ENCODE measurements around the gene DUSP8. TPM values are rescaled to one million over a fixed set of nuclear protein-coding genes. Genes with fewer than 3 reads are reported as not detected.

Gene DUSP8
- total RNA-seq, 2 donors from 2014 or later = 4.7 to 7.0 TPM

GRCh38 chr11:1549338-1550330 is 22.4 kb downstream of the DUSP8 start:
- no peak overlapping the region for H3K4me3 ChIP-seq (ENCODE audit: low read length)
- DNase-seq = no peak
- peaks cover 72% of the 10 kb centered on the region for H3K27me3 ChIP-seq (ENCODE audit: control insufficient read depth, insufficient read depth, low read length, poor library complexity, severe bottlenecking)
- H3K36me3 Mint-ChIP-seq (ENCODE audit: low read depth) = no peaks in the 10 kb centered on the region
- TF ChIP-seq CTCF (conservative IDR thresholded peaks at IDR 0.05) = peak; percentile 14
- no peaks in the 10 kb centered on the region for H3K9me3 Mint-ChIP-seq
- no peak overlapping the region for H3K4me3 Mint-ChIP-seq
- no peak overlapping the region for H3K27ac Mint-ChIP-seq
- H3K4me1 ChIP-seq (ENCODE audit: control insufficient read depth, insufficient read depth, low read length) = no peaks in the 10 kb centered on the region
- peaks cover 65% of the 10 kb centered on the region for H3K27me3 Mint-ChIP-seq (ENCODE audit: insufficient read depth)
- WGBS, 2 experiments (ENCODE audit: insufficient coverage in 1 of 2, insufficient read length in 1 of 2) = 84 to 88% methylated on average over 8 to 13 of the region's 13 CpGs
- H3K9ac ChIP-seq (ENCODE audit: extremely low read depth, low read length, poor library complexity, severe bottlenecking) = no peak overlapping the region
- H3K4me1 Mint-ChIP-seq = peaks cover 3% of the 10 kb centered on the region
- H3K9me3 ChIP-seq (ENCODE audit: control insufficient read depth, low read length) = no peaks in the 10 kb centered on the region
- no peak overlapping the region for H3K27ac ChIP-seq (ENCODE audit: low read depth, low read length)
- H3K36me3 ChIP-seq (ENCODE audit: control insufficient read depth, insufficient read depth, low read length) = no peaks in the 10 kb centered on the region

- H3K27ac ChIP-seq (ENCODE audit: low read depth, low read length) = no peak overlapping the region
- H3K4me3 Mint-ChIP-seq = peak overlapping the region; percentile 29
- no peaks in the 10 kb centered on the region for H3K36me3 ChIP-seq (ENCODE audit: control insufficient read depth, insufficient read depth, low read length)
- H3K4me3 ChIP-seq (ENCODE audit: low read length) = no peak overlapping the region
- peaks cover 69% of the 10 kb centered on the region for H3K27me3 Mint-ChIP-seq (ENCODE audit: insufficient read depth)
- no peak overlapping the region for H3K9ac ChIP-seq (ENCODE audit: extremely low read depth, low read length, poor library complexity, severe bottlenecking)
- H3K27me3 ChIP-seq (ENCODE audit: control insufficient read depth, insufficient read depth, low read length, poor library complexity, severe bottlenecking) = peaks cover 81% of the 10 kb centered on the region
- no peak for TF ChIP-seq CTCF (conservative IDR thresholded peaks at IDR 0.05)
- H3K4me1 Mint-ChIP-seq = no peaks in the 10 kb centered on the region
- no peaks in the 10 kb centered on the region for H3K9me3 Mint-ChIP-seq
- 15 to 16% methylated on average over 6 to 27 of the region's 34 CpGs for WGBS, 2 experiments (ENCODE audit: insufficient coverage in 1 of 2, insufficient read length in 1 of 2)
- no peaks in the 10 kb centered on the region for H3K9me3 ChIP-seq (ENCODE audit: control insufficient read depth, low read length)
- H3K27ac Mint-ChIP-seq = no peak overlapping the region
- DNase-seq = peak; percentile 82
- H3K4me1 ChIP-seq (ENCODE audit: control insufficient read depth, insufficient read depth, low read length) = no peaks in the 10 kb centered on the region
- H3K36me3 Mint-ChIP-seq (ENCODE audit: low read depth) = no peaks in the 10 kb centered on the region
Measured at GRCh38 chr11:1548221-1549070, 23.6 kb downstream of the DUSP8 start.

- no peak overlapping the region for H3K4me3 ChIP-seq (ENCODE audit: low read length)
Measured at GRCh38 chr11:1547467-1548098, 24.5 kb downstream of the DUSP8 start.

More at GRCh38 chr11:1547467-1548098, 24.5 kb downstream of the DUSP8 start:
- Histone ChIP-seq H3K27ac (ENCODE audit: low read depth, low read length) (no peak overlapping the region), H3K36me3 (ENCODE audit: control insufficient read depth, insufficient read depth, low read length) (no peaks in the 10 kb centered on the region), H3K9ac (ENCODE audit: extremely low read depth, low read length, poor library complexity, severe bottlenecking) (no peak overlapping the region), H3K9me3 (ENCODE audit: control insufficient read depth, low read length) (no peaks in the 10 kb centered on the region), H3K27me3 (ENCODE audit: control insufficient read depth, insufficient read depth, low read length, poor library complexity, severe bottlenecking) (peaks cover 76% of the 10 kb centered on the region), H3K4me1 (ENCODE audit: control insufficient read depth, insufficient read depth, low read length) (no peaks in the 10 kb centered on the region)
- Mint-ChIP-seq H3K27ac (no peak overlapping the region), H3K4me1 (no peaks in the 10 kb centered on the region), H3K4me3 (peak overlapping the region; percentile 32), H3K27me3 (ENCODE audit: insufficient read depth) (peaks cover 63% of the 10 kb centered on the region), H3K36me3 (ENCODE audit: low read depth) (no peaks in the 10 kb centered on the region), H3K9me3 (no peaks in the 10 kb centered on the region)
- no peak for DNase-seq
- TF ChIP-seq CTCF (conservative IDR thresholded peaks at IDR 0.05) = no peak
- 22 to 24% methylated on average over 12 to 29 of the region's 33 CpGs for WGBS, 2 experiments (ENCODE audit: insufficient coverage in 1 of 2, insufficient read length in 1 of 2)
